ENCODE measurements around the gene STOX1.
"Not testable (repeated sequence)": the region's sequence is repeated elsewhere in the genome, so short reads cannot be mapped to it uniquely, and the experiment has no call there.

STOX1 gene

DNA sequence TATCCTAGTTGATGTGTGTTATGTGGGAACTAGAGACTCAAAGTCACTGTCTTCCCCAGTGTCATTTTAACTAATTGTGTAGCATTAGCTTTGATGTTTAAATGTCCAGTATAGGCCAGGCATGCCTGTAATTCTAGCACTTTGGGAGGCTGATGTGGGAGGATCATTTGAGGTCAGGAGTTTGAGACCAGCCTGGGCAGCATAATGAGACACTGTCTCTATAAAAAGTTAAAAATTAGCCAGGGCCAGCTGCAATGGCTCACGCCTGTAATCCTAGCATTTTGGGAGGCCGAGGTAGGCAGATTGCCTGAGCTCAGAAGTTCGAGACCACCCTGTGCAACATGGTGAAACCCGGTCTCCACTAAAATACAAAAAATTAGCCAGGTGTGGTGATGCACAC, 98.2 kb downstream of the STOX1 start:
- no peak for DNase-seq (ENCODE audit: low read depth in 1 of 2, low spot score in 1 of 2)
- no peak overlapping the region for H3K27ac ChIP-seq (replicated peaks)
- TF ChIP-seq POLR2AphosphoS5 (IDR thresholded peaks at IDR 0.05; ENCODE audit: low read depth) (no peak), CTCF (IDR thresholded peaks at IDR 0.05; ENCODE audit: insufficient read depth, low read length) (no peak), GABPA (IDR thresholded peaks at IDR 0.05; ENCODE audit: low read depth) (no peak), REST (IDR thresholded peaks at IDR 0.05; ENCODE audit: insufficient replicate concordance, low read depth) (no peak), SPI1 (IDR thresholded peaks at IDR 0.05; ENCODE audit: borderline replicate concordance, low read depth) (no peak)
- no peaks in the 10 kb centered on the region for H3K27me3 ChIP-seq (ENCODE audit: insufficient read depth, poor library complexity, severe bottlenecking)
- H3K4me3 ChIP-seq (replicated peaks; ENCODE audit: insufficient read depth, low read length), result no peak overlapping the region

DNA sequence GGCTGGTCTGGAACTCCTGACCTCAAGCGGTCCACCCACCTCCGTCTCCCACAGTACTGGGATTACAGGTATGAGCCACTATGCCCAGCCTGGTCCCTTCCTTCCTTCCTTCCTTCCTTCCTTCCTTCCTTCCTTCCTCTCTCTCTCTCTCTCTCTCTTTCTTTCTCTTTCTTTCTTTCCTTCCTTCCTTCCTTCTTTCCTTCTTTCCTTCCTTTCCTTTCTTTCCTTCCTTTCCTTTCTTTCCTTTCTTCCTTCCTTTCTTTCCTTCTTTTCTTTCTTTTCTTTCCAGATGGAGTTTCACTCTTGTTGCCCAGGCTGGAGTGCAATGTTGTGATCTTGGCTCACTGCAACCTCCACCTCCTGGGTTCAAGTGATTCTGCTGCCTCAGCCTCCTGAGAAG, 101.8 kb downstream of the STOX1 start:
- not testable (repeated sequence) for DNase-seq (ENCODE audit: low read depth in 1 of 2, low spot score in 1 of 2); H3K27ac ChIP-seq (replicated peaks); H3K4me3 ChIP-seq (replicated peaks; ENCODE audit: insufficient read depth, low read length); H3K27me3 ChIP-seq (ENCODE audit: insufficient read depth, poor library complexity, severe bottlenecking)

- not testable (repeated sequence) for DNase-seq (ENCODE audit: low read depth in 1 of 2, low spot score in 1 of 2); H3K4me3 ChIP-seq (replicated peaks; ENCODE audit: insufficient read depth, low read length); H3K27me3 ChIP-seq (ENCODE audit: insufficient read depth, poor library complexity, severe bottlenecking); H3K27ac ChIP-seq (replicated peaks)
These were observed 102.6 kb downstream of the STOX1 start for GRCh38 chr10:68929888-68930287.

GRCh38 chr10:68932860-68933259, 105.5 kb downstream of the STOX1 start:
- H3K4me3 ChIP-seq (replicated peaks; ENCODE audit: insufficient read depth, low read length); DNase-seq (ENCODE audit: low read depth in 1 of 2, low spot score in 1 of 2); H3K27me3 ChIP-seq (ENCODE audit: insufficient read depth, poor library complexity, severe bottlenecking); H3K27ac ChIP-seq (replicated peaks): not testable (repeated sequence)

DNA sequence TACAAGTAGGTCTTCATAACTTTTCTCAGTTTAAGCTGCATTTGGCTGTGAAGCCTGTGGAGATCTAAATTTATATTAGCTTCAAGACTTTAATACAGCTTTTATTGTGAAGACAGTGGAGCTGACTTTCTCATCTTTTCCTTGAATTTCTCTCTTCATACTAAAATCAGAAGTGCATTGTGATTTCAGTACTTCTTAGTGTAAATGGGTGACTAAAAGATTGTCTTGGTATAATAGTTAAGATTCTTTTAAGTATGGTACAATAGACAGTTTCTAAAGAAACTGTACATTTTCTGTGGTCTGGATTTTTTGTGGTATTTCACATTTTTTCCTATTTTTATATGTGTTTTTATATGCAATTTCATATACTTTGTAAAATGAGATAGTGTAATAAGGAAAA, 107.7 kb downstream of the STOX1 start:
- DNase-seq (ENCODE audit: low read depth in 1 of 2, low spot score in 1 of 2), result no peak
- no peak overlapping the region for H3K4me3 ChIP-seq (replicated peaks; ENCODE audit: insufficient read depth, low read length)
- H3K27ac ChIP-seq (replicated peaks), result no peak overlapping the region
- TF ChIP-seq GABPA (IDR thresholded peaks at IDR 0.05; ENCODE audit: low read depth), result no peak
- TF ChIP-seq REST (IDR thresholded peaks at IDR 0.05; ENCODE audit: insufficient replicate concordance, low read depth), result no peak
- TF ChIP-seq CTCF (IDR thresholded peaks at IDR 0.05; ENCODE audit: insufficient read depth, low read length), result no peak
- TF ChIP-seq SPI1 (IDR thresholded peaks at IDR 0.05; ENCODE audit: borderline replicate concordance, low read depth), result no peak
- no peak for TF ChIP-seq POLR2AphosphoS5 (IDR thresholded peaks at IDR 0.05; ENCODE audit: low read depth)
- no peaks in the 10 kb centered on the region for H3K27me3 ChIP-seq (ENCODE audit: insufficient read depth, poor library complexity, severe bottlenecking)

All from HL-60 (cell line).